T-helper 9 cell (primary cell): ENCODE results near the gene GPX3.

Source experiments
- DNase-seq: peaks from one replicate; pipeline ENCODE4 v3.0.0-alpha.2; 2020

The GPX3 gene

DNA sequence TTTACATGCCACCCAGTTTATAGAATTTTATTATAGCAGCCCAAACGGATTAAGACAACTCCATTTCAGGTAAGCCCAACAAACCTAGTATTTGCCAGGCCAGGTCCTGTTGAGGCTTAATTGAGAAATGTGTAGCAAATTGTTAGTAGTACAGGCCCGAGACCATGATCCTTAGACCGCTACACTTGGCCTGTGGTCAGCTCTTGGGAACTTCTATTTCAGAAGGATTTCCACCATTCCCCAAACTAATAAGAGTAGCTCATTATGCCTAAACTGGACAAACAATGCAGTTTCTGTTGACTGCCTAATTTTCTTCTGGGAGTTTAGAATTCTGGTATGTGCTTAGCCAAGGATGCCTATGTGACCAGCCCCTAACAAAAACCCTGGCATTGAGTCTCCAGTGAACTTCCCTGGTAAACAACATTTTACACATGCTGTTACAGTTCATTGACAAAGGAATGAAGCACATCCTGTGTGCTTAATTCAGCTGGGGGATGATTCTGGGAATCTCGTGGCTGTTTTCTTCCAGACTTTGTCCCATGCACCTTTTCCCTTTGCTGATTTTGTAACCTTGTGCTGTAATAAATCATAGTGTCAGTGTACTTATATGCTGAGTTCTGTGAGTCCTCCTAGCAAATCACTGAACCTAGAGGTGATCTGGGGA is 5.6 kb upstream of the GPX3 start:
- DNase-seq: no peak

DNA sequence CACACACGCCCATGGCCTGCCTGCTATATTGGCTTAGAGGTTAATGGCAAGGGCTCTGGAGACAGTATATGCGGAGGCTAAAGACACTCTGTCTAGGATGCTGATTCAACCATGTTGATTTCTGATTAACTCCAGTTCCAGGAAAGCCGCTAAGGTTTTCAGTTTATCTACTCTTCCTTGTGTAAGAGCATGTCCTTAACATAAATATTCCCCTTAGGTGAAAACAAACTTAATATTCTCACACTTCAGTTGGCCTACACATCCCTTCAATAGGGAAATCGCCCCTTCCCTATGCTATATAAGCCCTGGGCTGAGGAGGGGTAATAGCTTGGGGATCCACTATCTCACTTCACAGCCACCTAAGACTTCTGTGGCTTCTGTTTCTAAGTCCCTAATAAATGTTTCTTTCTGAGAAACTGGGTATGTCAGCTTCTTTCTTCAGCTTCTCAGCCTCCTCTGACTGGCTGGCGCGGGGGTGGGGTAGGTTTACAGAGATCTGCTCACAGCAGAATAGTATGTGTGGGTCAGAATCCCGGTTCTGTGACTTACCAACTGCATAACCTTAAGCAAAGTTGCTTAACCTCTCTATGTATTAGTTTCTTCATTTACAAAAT is 4.3 kb upstream of the GPX3 start:
- DNase-seq: no peak

DNA sequence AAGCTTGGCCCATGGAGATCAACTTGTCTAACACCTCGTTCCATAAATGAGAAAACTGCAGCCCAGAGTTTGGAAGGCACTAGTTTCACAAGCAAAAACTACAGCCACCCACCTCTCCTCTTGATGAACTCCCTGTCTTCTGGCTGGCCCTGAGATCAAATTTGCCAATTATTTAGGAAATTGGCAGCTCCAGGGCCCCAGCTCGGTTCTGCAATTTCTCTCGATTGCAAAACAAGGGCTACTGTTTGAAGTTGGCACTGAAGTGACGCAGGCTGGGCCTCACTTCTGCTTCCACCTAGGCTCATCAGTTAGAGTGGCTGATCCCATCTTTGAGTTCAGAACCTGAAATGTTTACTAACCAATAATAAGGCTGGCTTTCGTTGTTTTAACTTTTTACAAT is 3.7 kb upstream of the GPX3 start:
- DNase-seq: no peak

DNA sequence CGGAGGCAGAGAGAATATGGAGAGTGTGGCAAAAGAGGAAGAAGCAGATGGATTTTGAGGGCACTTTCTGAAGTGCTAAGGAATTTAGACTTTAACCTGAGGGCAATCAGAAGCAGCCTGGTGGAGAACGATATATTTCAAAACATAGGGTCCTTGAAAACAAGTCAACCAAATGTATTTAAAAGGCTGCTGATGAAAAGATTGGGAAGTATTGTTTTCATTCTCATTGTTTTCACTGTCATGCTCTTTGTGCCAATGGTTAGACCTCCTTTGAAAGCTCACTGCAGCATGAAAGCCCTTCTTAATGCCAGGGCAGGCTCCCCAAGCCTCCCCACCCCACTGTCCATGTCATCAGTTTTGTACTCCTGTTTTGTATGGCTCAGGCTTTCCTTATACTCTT is 2.5 kb upstream of the GPX3 start:
- no peak for DNase-seq

DNA sequence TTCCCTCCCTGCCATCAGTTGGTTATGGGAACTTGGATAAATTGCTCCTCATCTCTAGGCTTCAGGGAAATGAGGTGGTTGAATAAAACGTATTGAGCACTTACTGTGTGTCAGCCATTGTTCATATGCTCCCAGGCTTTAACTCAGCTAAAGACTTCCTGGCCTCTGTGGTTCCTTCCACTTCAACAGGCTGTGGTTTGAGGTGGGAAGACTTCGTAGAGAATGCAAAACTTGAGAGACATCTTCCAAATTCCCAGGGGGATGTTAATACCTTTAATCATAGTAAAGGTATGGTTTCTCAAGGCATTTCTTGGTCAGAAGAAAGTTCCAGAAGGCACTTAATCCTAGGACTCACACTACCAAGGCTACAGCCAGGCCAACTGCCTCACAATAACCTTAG is 1.5 kb upstream of the GPX3 start:
- no peak for DNase-seq

DNA sequence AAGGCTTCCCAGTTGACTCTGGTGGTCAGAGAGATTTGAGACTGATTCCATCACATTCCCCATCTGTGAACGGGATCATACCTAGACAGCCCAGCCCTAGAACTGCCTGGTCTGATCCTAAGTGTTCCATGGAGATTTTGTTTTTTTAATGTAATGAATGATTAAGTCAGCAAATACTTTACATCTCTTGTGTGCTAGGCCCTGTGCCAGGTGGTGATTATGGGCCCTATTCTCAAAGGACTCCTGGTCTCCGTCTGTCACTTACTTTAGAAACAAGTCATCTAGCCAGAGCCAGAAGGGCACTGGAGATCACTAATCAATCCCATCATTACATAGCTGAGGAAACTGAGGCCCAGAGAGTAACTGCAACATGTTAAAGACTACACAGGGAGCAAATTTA is 1.1 kb upstream of the GPX3 start:
- no peak for DNase-seq

DNA sequence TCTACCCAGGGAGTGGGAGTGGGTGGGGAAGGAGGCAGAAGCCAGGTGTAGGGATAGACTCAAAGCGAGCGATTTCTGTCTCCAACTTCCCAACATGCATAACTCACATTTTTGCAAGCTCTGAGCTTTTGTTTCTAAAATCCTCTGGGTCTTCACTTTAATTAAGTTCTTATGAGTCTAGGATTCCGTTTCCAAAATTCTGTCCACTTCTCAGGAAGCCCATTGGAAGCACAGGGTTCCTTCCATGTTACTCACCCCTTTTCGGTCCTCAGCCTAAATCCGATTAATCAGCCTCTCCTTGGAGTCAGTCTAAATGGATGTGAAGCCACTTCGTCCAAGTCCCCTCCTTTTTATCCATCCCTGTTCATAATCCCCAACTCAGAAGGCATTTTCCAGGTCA is 1.4 kb downstream of the GPX3 start:
- DNase-seq: no peak

DNA sequence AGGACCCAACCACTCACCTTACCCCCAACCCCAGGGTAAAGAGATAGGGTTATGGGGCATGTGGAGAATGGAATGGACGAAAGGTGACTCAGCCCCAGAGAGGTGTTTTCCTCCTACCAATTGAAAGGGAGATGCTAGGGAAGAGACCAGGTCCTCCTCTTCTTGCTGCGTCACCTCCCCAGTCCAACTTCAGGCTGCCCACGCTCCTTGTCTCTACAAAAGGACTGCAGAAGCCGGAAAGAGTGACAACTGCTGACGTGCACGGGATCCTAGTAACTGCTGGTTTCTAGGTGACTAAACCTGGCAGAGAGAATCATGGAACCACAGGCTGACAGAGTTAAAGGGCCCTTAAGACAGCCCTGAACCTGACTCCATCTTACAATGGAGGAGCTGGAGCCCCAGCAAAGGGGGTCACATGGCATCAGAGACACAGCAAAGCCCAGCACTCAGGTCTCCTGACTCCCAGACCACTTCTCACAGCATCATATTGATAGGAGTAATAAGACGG is 2.2 kb downstream of the GPX3 start:
- DNase-seq: no peak

DNA sequence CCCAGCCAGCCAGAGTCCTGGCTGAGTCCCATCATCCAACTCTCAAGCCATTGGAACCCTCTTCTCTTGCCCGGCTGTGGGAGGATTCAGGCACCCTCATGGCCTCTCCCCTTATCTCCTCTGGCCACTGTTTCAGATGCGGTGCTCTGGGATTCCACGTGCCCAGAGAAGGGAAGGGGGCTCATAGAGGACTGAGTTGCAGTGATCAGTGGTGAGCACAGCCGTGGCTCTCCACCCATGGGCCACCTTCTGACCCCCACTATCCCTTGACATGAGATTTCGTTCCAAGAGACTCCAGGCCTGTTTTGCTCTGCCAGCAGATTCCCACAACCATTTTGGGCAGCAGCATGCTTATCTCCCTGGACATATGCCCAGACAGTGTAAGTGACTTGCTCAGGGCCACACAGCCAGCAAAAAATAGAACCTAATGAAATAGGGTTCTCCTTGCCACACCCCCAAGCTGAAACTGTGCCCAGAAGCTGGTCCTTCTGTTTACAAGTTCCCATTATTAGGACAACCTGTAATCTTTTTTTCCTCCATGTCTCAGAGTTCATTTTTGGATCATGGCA is 2.7 kb downstream of the GPX3 start:
- no peak for DNase-seq

DNA sequence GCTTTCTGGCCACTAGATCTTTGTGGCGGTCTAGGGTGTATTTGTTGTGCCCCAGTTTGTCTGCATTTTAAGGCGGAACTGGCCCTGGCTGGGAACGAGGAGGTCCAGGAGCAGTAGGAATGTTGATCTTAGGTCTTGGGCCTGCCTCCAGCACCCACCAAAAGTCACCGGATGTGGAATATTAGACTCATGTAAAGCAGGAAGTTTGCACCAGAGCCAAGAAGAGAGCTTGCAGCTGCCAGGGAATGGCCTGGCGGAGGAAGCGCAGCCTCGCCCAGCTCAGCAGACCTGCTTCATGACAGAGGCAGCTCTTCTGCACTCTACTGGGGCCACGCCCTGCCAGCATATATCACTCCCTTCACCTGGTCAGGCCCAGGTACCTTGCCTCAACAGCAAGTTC is 3.3 kb downstream of the GPX3 start:
- DNase-seq: no peak

DNA sequence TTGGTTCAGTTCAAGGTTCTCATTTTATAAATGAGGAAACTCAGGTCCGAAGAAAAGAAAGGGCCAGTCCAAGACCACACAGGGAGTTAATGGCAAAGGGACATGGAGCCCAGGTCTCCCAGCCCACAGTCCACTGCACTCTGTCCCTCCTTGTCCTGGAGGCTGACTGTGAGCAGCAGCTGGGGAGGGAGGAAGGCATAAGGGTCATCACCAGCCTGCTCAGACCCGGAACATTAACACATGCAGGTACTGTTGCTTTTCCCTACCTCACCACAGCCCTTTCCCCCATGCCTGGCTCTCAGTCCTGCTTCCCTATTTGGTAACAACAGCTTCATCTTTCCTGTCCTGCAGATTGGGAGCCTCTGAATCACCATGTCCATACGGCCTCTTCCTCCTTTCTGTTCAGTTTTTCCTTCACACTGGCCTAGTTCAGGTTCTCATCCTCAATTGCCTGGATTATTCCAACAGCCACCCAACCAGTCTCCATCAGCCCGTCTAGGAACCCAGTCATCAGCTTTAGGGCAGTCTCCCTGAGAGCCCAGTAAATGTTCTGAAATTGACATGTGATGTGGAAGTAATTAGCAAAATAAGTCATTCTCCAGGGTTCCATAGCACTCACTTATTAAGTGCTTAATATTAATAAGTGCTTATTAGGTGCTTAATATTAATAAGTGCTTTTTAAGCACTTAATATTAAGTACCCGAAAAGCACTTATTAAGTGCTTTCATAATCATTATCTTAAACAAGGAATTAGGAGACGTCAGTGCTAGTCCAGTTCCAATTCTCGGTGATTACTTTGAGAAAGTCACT is 4.3 kb downstream of the GPX3 start:
- DNase-seq: no peak

DNA sequence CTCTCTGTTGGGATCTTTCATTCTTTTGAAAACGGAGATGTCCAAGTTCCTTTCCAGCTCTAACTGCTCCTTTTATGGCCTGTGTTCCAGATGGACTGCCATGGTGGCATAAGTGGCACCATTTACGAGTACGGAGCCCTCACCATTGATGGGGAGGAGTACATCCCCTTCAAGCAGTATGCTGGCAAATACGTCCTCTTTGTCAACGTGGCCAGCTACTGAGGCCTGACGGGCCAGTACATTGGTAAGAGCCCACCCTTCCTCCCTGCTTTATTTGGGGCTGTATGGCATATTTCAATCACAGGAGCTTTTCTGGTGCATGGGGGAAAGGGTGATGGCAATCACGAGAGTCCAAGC is 4.8 kb downstream of the GPX3 start:
- no peak for DNase-seq

DNA sequence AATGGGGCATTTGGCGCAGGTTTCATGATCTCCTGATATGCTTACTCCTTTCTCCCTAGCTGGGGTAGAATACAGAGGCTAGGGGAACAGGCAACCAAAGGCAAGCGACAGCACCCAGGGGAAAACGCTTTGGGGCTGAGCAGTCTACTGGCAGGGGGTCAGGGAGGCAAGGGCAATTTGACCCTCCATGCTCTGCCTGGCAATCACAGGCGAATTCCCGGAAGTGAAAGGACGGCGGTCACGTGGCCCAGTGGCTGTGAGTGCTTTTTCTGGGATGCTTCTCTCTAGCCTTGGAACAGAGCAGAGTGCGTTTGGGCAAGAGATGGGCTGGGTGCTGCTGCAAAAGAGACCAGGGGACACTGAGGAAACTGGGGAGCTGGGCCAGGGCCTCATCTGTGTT is 5.7 kb downstream of the GPX3 start:
- DNase-seq: no peak

DNA sequence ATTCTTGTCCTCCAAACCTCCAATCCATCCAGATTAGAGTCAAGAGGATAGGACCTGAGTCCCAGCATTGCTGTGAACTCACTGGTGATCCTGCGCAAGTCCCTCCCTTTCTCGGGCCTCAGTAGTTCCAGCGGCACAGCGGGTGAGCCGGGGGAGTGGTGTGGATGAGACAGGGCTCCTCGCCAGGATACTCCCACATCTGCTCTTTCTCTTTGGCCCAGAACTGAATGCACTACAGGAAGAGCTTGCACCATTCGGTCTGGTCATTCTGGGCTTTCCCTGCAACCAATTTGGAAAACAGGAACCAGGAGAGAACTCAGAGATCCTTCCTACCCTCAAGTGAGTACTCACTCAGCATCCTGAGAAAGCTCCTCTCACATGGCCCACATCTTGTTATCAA is 6.3 kb downstream of the GPX3 start:
- DNase-seq: no peak

DNA sequence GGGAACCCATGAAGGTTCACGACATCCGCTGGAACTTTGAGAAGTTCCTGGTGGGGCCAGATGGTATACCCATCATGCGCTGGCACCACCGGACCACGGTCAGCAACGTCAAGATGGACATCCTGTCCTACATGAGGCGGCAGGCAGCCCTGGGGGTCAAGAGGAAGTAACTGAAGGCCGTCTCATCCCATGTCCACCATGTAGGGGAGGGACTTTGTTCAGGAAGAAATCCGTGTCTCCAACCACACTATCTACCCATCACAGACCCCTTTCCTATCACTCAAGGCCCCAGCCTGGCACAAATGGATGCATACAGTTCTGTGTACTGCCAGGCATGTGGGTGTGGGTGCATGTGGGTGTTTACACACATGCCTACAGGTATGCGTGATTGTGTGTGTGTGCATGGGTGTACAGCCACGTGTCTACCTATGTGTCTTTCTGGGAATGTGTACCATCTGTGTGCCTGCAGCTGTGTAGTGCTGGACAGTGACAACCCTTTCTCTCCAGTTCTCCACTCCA is 7.6 kb downstream of the GPX3 start:
- no peak for DNase-seq

DNA sequence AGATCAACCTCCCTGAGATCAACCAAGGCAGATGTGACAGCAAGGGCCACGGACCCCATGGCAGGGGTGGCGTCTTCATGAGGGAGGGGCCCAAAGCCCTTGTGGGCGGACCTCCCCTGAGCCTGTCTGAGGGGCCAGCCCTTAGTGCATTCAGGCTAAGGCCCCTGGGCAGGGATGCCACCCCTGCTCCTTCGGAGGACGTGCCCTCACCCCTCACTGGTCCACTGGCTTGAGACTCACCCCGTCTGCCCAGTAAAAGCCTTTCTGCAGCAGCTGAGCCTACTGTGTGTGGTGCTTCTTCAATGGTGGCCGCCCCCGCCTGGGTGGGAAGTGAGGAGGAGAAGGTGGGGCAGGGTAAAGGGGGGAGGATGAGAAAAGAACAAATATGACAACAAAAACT is 8.3 kb downstream of the GPX3 start:
- DNase-seq: no peak

DNA sequence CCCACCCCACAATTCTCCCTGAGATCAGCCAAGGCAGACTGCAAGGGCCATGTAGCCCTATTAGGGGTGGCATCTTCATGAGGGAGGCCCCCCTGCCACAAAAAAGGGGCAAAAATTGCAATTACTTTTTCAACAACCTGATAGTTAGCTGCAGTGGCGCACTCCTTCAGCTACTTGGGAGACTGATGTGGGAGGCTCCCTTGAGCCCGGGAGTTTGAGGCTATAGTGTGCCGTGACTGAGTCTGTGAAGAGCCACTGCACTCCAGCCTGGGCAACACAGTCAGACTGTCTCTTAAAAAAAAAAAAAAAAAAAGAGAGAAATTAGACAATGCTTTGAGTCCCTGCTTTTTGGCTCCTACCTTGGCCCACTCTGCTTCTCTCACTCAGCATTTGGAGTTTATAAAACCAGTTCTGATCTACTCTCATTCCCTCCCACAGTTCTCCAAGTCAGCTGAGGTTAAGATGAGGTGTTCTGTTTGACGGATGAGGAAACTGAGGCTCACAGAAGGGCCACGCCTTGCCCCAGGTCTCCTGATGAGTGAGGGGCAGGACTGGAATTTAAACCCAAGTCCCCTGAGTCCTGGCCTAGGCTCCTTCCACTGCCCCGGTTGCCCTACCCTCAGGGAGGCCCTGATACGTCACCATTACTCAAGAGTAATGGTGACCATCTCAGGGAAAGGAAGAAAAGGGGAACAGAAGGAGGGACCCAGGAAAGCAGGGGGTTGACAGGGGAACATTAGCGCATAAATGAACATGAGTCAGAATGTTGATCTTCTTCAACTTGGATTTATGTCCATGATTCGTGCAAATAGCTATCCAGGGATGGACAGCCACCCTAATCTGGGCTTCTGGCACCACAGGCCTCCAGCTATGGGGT is 9.0 kb downstream of the GPX3 start:
- no peak for DNase-seq

DNA sequence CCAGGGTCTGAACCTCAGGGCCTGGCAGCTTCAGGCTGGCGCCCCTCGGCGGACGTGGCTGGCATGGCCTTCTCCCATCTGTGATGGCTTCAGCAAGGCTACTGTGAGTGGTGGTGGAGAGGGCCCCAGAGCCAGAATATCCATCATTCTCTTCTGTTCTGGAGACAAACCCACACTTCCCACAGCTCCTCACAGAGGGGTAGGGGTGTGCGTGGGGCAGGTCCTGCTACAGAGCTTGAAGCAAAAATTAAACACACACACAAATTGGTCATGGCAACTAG is 9.6 kb downstream of the GPX3 start:
- no peak for DNase-seq

DNA sequence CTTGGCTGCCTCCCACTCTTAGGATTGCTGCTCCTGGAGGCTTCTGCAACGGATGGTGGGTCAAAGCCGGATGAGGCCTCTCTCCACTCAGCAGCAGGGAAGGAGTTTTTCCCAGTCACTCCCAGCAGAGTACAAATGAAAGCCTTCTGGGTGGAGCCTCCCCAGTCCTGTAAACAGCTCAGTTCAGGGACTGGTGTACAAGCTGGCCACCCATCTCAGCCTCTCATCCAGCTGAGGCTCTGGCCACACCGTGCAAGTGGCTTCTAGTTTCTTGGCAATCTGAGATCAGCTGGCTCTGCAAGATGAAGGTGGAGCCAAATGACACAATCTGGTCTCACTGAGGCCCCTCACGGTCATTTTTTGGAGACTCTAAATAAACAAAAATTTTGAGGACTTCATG is 10.0 kb downstream of the GPX3 start:
- no peak for DNase-seq

DNA sequence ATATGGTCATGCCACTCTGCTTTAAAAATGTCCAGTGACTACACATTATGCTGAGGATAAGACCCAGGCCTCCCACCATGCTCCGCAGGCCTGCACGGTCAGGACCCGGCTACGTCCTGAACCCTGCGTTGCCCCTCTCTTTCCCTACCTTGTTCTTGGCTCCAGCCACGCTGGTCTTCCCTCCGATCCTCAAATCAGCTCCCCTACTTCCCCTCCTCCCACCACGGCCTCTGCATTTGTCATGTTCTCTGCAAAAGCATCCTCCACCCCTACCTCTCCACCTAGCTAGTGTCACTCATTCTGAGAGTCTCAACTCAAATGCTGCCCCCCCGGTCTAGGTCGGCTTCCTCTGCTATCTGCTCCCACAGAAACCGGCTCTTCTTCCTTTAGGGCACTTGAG is 11.2 kb downstream of the GPX3 start:
- no peak for DNase-seq

DNA sequence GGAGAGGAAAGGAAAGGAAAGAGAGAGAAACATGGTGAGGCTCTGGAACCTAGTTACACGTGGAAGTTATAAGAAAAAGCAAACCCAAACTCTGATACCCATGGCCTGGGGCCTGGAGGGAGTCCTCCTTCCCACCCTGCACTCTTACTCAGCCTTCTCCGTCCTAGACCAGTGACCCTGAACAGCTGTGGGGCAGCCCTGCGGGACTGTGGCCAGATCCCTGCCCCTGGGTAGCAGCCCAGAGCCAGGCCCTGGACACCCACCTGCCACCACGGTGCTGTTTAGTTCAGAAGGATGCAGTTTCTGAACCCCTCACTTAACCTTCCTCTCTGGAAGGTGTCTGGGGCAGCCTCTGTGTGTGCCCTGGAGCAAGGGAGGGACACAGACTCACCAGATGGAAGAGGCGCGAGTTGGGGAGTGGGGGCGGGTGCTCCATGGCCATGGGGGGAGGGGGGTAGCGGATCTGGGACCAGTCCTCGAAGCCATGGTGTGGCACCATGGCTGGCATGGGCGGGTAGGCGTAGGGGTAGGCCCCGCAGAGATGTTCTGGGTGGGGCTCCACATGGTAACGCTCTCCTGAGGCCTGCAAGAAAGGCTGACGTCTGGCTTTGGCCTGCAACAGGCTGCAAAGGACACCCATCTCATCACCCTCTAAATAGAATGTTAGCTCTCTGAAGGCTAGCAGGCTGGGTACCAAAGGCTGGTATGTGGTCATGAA is 13.0 kb downstream of the GPX3 start:
- DNase-seq: no peak
